Measurements from ENCODE around the gene FGG.

The FGG gene

DNA sequence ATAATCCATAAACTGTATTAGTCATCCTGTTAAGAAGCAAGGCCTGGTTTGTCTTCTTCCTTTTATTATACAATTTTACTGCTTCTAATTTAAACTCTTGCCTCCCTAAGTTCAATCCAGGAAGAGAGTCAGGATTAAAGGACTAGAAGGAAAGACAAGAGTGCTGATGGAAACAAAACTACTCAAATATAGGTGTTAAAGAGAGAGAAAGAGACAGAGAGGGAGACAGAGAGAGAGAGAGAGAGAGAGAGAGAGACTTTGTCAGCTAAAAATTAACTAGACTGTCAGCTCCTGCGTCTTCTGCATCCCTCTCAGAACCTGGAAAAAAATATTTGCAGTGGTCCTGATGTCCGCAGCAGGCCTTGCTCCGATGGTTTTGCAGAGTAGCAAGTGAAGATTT lies 13.5 kb upstream of the FGG start:
- no peaks in the 10 kb centered on the region for H3K36me3 ChIP-seq (ENCODE audit: control insufficient read depth, insufficient read depth, low read length)
- WGBS (ENCODE audit: insufficient coverage, insufficient read length), result no CpG with 5 or more reads among the region's 3 CpGs
- H3K27ac ChIP-seq (ENCODE audit: low read length), result no peak overlapping the region
- 0 out of 2 replicates have a peak, but pooled peaks cover 3% of the 10 kb centered on the region for H3K4me1 ChIP-seq (ENCODE audit: control insufficient read depth, insufficient read depth, low read length)
- no peaks in the 10 kb centered on the region for H3K9me3 ChIP-seq (ENCODE audit: control insufficient read depth, insufficient read depth, low read length)
- DNase-seq (ENCODE audit: low read depth, low spot score), result no peak
- H3K4me3 ChIP-seq (ENCODE audit: low read length), result no peak overlapping the region
- peaks cover 8% of the 10 kb centered on the region; the same call in 1 of the 2 replicates for H3K27me3 ChIP-seq (ENCODE audit: control insufficient read depth, insufficient read depth, low read length)

- H3K36me3 ChIP-seq (ENCODE audit: control insufficient read depth, insufficient read depth, low read length), result no peaks in the 10 kb centered on the region
- WGBS (ENCODE audit: insufficient coverage, insufficient read length), result no CpG with 5 or more reads among the region's 7 CpGs
- H3K4me3 ChIP-seq (ENCODE audit: low read length), result no peak overlapping the region
- H3K4me1 ChIP-seq (ENCODE audit: control insufficient read depth, insufficient read depth, low read length), result 0 out of 2 replicates have a peak, but pooled peaks cover 3% of the 10 kb centered on the region
- H3K27me3 ChIP-seq (ENCODE audit: control insufficient read depth, insufficient read depth, low read length), result peaks cover 8% of the 10 kb centered on the region; the same call in 1 of the 2 replicates
- H3K27ac ChIP-seq (ENCODE audit: low read length), result no peak overlapping the region
- no peaks in the 10 kb centered on the region for H3K9me3 ChIP-seq (ENCODE audit: control insufficient read depth, insufficient read depth, low read length)
- DNase-seq (ENCODE audit: low read depth, low spot score), result no peak
These were observed 11.5 kb upstream of the FGG start for GRCh38 chr4:154623995-154624394.

- Histone ChIP-seq H3K27ac (ENCODE audit: low read length) (no peak overlapping the region), H3K4me1 (ENCODE audit: control insufficient read depth, insufficient read depth, low read length) (0 out of 2 replicates have a peak, but pooled peaks cover 3% of the 10 kb centered on the region), H3K27me3 (ENCODE audit: control insufficient read depth, insufficient read depth, low read length) (peaks cover 8% of the 10 kb centered on the region; the same call in 1 of the 2 replicates), H3K4me3 (ENCODE audit: low read length) (no peak overlapping the region), H3K36me3 (ENCODE audit: control insufficient read depth, insufficient read depth, low read length) (no peaks in the 10 kb centered on the region), H3K9me3 (ENCODE audit: control insufficient read depth, insufficient read depth, low read length) (no peaks in the 10 kb centered on the region)
- no peak for DNase-seq (ENCODE audit: low read depth, low spot score)
- no CpG with 5 or more reads among the region's 3 CpGs for WGBS (ENCODE audit: insufficient coverage, insufficient read length)
These were observed 11.0 kb upstream of the FGG start for GRCh38 chr4:154623436-154623835.

- Histone ChIP-seq H3K9me3 (ENCODE audit: control insufficient read depth, insufficient read depth, low read length) (no peaks in the 10 kb centered on the region), H3K27me3 (ENCODE audit: control insufficient read depth, insufficient read depth, low read length) (peaks cover 6% of the 10 kb centered on the region; the same call in 1 of the 2 replicates), H3K36me3 (ENCODE audit: control insufficient read depth, insufficient read depth, low read length) (no peaks in the 10 kb centered on the region), H3K4me1 (ENCODE audit: control insufficient read depth, insufficient read depth, low read length) (0 out of 2 replicates have a peak, but pooled peaks cover 3% of the 10 kb centered on the region), H3K4me3 (ENCODE audit: low read length) (no peak overlapping the region), H3K27ac (ENCODE audit: low read length) (no peak overlapping the region)
- no peak for DNase-seq (ENCODE audit: low read depth, low spot score)
These were observed 10.1 kb upstream of the FGG start for GRCh38 chr4:154622598-154622997.

DNA sequence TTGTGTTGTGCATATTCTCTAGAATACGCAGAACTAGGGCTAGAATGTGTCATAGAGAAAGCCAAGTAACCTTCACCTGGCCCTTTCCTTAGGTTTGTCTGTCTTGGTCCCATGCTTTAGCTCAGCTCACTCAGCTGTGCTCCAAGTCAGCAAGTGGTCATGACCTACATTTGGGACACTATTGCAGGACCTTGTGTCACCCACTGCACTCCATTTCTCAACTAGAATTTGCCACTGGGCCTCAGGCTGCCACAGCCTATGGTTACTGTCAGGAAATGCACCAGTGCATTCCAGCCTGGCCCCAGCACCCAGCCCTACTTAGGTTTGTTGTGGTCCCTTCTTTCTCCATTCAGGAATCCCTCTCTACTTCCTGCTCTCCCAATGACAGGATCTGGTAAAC lies 7.7 kb upstream of the FGG start:
- WGBS (ENCODE audit: insufficient coverage, insufficient read length), result no CpG with 5 or more reads among the region's 1 CpG
- H3K4me1 ChIP-seq (ENCODE audit: control insufficient read depth, insufficient read depth, low read length), result no peaks in the 10 kb centered on the region
- no peak overlapping the region for H3K27ac ChIP-seq (ENCODE audit: low read length)
- H3K36me3 ChIP-seq (ENCODE audit: control insufficient read depth, insufficient read depth, low read length), result no peaks in the 10 kb centered on the region
- no peak for DNase-seq (ENCODE audit: low read depth, low spot score)
- H3K27me3 ChIP-seq (ENCODE audit: control insufficient read depth, insufficient read depth, low read length), result no peaks in the 10 kb centered on the region
- no peaks in the 10 kb centered on the region for H3K9me3 ChIP-seq (ENCODE audit: control insufficient read depth, insufficient read depth, low read length)
- no peak overlapping the region for H3K4me3 ChIP-seq (ENCODE audit: low read length)

DNA sequence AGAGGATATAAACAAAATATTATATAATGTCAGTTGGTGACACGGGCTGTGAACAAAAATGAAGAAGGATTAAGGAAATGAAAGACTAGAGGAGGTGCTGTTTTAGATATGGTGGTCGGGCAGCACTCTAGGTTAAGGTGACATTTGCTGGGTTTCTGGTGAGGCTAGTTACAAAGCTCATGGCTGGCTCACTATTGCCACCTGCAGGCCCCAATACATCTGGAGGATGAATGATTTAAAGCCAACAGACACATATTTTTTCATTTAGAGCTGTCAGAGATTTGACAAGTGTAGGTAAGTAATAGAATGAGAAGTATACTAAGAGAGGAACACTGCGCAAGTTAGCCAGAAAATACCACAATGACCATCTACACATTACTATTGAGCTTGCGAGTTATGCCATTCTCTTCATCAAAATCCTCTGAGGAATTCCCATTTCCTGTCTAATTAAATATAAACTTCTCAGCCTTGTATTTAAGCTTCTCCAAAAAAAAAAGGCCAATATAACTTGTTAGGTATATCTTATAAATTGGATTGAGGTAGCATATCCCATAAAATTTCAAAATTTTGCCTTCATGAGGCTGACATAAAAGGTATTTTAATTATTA lies 6.4 kb upstream of the FGG start:
- H3K27me3 ChIP-seq (ENCODE audit: control insufficient read depth, insufficient read depth, low read length), result no peaks in the 10 kb centered on the region
- H3K4me1 ChIP-seq (ENCODE audit: control insufficient read depth, insufficient read depth, low read length), result no peaks in the 10 kb centered on the region
- DNase-seq (ENCODE audit: low read depth, low spot score), result peak; percentile 52
- H3K4me3 ChIP-seq (ENCODE audit: low read length), result no peak overlapping the region
- no peaks in the 10 kb centered on the region for H3K9me3 ChIP-seq (ENCODE audit: control insufficient read depth, insufficient read depth, low read length)
- no peaks in the 10 kb centered on the region for H3K36me3 ChIP-seq (ENCODE audit: control insufficient read depth, insufficient read depth, low read length)
- H3K27ac ChIP-seq (ENCODE audit: low read length), result no peak overlapping the region
- WGBS (ENCODE audit: insufficient coverage, insufficient read length), result no CpG with 5 or more reads among the region's 4 CpGs

DNA sequence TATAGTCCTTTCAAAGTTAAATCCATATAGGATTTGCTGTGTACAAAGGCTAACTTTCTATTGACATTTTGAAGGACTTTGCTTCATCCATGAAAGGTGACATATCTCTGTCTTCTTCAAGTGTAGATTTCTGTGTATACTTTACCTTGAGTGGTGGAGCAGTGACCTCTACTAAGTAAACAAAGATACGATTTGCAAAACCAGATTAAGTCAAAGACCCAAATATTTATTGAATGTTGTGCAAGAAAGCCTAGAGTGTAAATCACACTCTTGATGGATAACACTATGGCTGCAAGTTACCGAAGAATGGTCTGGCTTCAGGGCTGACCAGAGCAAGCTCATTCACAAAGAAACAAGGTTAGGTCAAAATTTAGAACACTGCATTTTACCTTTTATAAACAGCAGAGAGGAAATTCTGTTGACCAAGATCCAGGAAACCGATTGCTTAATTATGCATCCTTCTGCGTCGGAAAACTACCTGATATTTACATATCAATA lies 5.4 kb upstream of the FGG start:
- Histone ChIP-seq H3K9me3 (ENCODE audit: control insufficient read depth, insufficient read depth, low read length) (no peaks in the 10 kb centered on the region), H3K4me3 (ENCODE audit: low read length) (no peak overlapping the region), H3K36me3 (ENCODE audit: control insufficient read depth, insufficient read depth, low read length) (no peaks in the 10 kb centered on the region), H3K27ac (ENCODE audit: low read length) (no peak overlapping the region), H3K4me1 (ENCODE audit: control insufficient read depth, insufficient read depth, low read length) (no peaks in the 10 kb centered on the region), H3K27me3 (ENCODE audit: control insufficient read depth, insufficient read depth, low read length) (no peaks in the 10 kb centered on the region)
- DNase-seq (ENCODE audit: low read depth, low spot score), result no peak
- no CpG with 5 or more reads among the region's 5 CpGs for WGBS (ENCODE audit: insufficient coverage, insufficient read length)

- no CpG with 5 or more reads among the region's 2 CpGs for WGBS (ENCODE audit: insufficient coverage, insufficient read length)
- no peaks in the 10 kb centered on the region for H3K36me3 ChIP-seq (ENCODE audit: control insufficient read depth, insufficient read depth, low read length)
- no peak for DNase-seq (ENCODE audit: low read depth, low spot score)
These were observed 4.3 kb upstream of the FGG start for GRCh38 chr4:154616731-154617130.

DNA sequence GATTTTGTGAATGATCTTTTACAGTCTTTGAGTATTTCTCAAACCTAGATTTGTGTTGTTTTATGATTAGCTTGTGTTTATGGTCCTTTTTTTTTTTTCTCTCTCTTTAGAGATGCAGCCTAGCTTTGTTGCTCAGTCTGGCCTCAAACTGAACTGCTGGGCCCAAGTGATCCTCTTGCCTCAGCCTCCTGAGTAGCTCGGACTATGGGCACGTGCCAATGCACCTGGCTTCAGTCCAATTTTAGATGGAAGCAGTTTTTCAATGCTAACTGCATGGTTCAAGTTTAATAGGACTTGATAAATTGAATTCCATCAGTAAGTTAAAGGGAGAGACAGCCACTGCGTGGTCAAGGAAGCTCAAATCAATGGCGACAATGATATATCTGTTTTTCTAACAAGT lies 3.8 kb upstream of the FGG start:
- no peaks in the 10 kb centered on the region for H3K4me1 ChIP-seq (ENCODE audit: control insufficient read depth, insufficient read depth, low read length)
- no peaks in the 10 kb centered on the region for H3K27me3 ChIP-seq (ENCODE audit: control insufficient read depth, insufficient read depth, low read length)
- H3K9me3 ChIP-seq (ENCODE audit: control insufficient read depth, insufficient read depth, low read length), result no peaks in the 10 kb centered on the region
- no peak overlapping the region for H3K4me3 ChIP-seq (ENCODE audit: low read length)
- no peak overlapping the region for H3K27ac ChIP-seq (ENCODE audit: low read length)
- no peak for DNase-seq (ENCODE audit: low read depth, low spot score)
- WGBS (ENCODE audit: insufficient coverage, insufficient read length), result no CpG with 5 or more reads among the region's 4 CpGs
- H3K36me3 ChIP-seq (ENCODE audit: control insufficient read depth, insufficient read depth, low read length), result no peaks in the 10 kb centered on the region

More at GRCh38 chr4:154616731-154617130, 4.3 kb upstream of the FGG start:
- Histone ChIP-seq H3K4me1 (ENCODE audit: control insufficient read depth, insufficient read depth, low read length) (no peaks in the 10 kb centered on the region), H3K27me3 (ENCODE audit: control insufficient read depth, insufficient read depth, low read length) (no peaks in the 10 kb centered on the region), H3K27ac (ENCODE audit: low read length) (no peak overlapping the region), H3K9me3 (ENCODE audit: control insufficient read depth, insufficient read depth, low read length) (no peaks in the 10 kb centered on the region), H3K4me3 (ENCODE audit: low read length) (no peak overlapping the region)

- Histone ChIP-seq H3K36me3 (ENCODE audit: control insufficient read depth, insufficient read depth, low read length) (no peaks in the 10 kb centered on the region), H3K27ac (ENCODE audit: low read length) (no peak overlapping the region), H3K9me3 (ENCODE audit: control insufficient read depth, insufficient read depth, low read length) (no peaks in the 10 kb centered on the region), H3K27me3 (ENCODE audit: control insufficient read depth, insufficient read depth, low read length) (no peaks in the 10 kb centered on the region), H3K4me1 (ENCODE audit: control insufficient read depth, insufficient read depth, low read length) (no peaks in the 10 kb centered on the region), H3K4me3 (ENCODE audit: low read length) (no peak overlapping the region)
- DNase-seq (ENCODE audit: low read depth, low spot score), result no peak
- no CpG with 5 or more reads among the region's 1 CpG for WGBS (ENCODE audit: insufficient coverage, insufficient read length)
These were observed 2.8 kb upstream of the FGG start for GRCh38 chr4:154615211-154615610.

GRCh38 chr4:154614306-154614705 lies 1.9 kb upstream of the FGG start:
- Histone ChIP-seq H3K36me3 (ENCODE audit: control insufficient read depth, insufficient read depth, low read length) (no peaks in the 10 kb centered on the region), H3K4me1 (ENCODE audit: control insufficient read depth, insufficient read depth, low read length) (no peaks in the 10 kb centered on the region), H3K27ac (ENCODE audit: low read length) (no peak overlapping the region), H3K4me3 (ENCODE audit: low read length) (no peak overlapping the region), H3K27me3 (ENCODE audit: control insufficient read depth, insufficient read depth, low read length) (no peaks in the 10 kb centered on the region), H3K9me3 (ENCODE audit: control insufficient read depth, insufficient read depth, low read length) (no peaks in the 10 kb centered on the region)
- DNase-seq (ENCODE audit: low read depth, low spot score), result no peak

All from iPS DF 6.9 (cell line).